Keratinocyte (primary cell): ENCODE results near the gene CCDC171. TPM values are rescaled to one million over a fixed set of nuclear protein-coding genes. Genes with fewer than 3 reads are reported as not detected.

Experiments used
- DNase-seq: peaks from one replicate; pipeline ENCODE4 v3.0.0-alpha.2; 2011; ENCODE audit warnings: low read depth, missing footprints, low spot score
- FAIRE-seq: peaks from 2 replicates; lab custom pipeline; 2011; peaks lifted over from hg19 to GRCh38; lab: Jason Lieb, UNC
- H2AFZ ChIP-seq: 2 replicates; pipeline ENCODE4 v1.6.0; 2012; ENCODE audit warnings: low read length, control low read depth, inconsistent platforms; ENCODE audit not compliant: control insufficient read depth
- H3K27ac ChIP-seq: 2 replicates; pipeline ENCODE4 v1.5.1; 2011; ENCODE audit warnings: low read length; ENCODE audit not compliant: control insufficient read depth, insufficient read depth
- H3K27me3 ChIP-seq: 3 replicates; pipeline ENCODE4 v1.6.0; 2011; ENCODE audit warnings: low read length; ENCODE audit not compliant: control insufficient read depth, insufficient read depth; ENCODE audit errors: extremely low read depth
- H3K36me3 ChIP-seq, 2 experiments: 2 replicates in 1 of 2; 3 replicates in 1 of 2; pipeline ENCODE4 v1.5.1; 2011; ENCODE audit warnings: low read length in 2 of 2, mild to moderate bottlenecking in 1 of 2; ENCODE audit not compliant: control insufficient read depth in 2 of 2, insufficient read depth in 2 of 2; ENCODE audit errors: extremely low read depth in 1 of 2
- H3K4me1 ChIP-seq: 3 replicates; pipeline ENCODE4 v1.5.1; 2011; ENCODE audit warnings: low read length; ENCODE audit not compliant: control insufficient read depth, insufficient read depth; ENCODE audit errors: extremely low read depth
- H3K4me2 ChIP-seq: 3 replicates; pipeline ENCODE4 v1.6.0; 2011; ENCODE audit warnings: low read depth, low read length; ENCODE audit not compliant: control insufficient read depth, insufficient read depth; ENCODE audit errors: extremely low read depth
- H3K4me3 ChIP-seq, 3 experiments: fragments of 200-600 bp in 1 of 3; sonication (generic) in 1 of 3; 2 replicates in 2 of 3; 3 replicates in 1 of 3; pipeline ENCODE4 v1.5.1; 2011 to 2016; ENCODE audit warnings: low read length in 3 of 3, mild to moderate bottlenecking in 3 of 3, control low read depth in 2 of 3, inconsistent platforms in 1 of 3, low read depth in 1 of 3, mixed read lengths in 1 of 3, mixed run types in 1 of 3, moderate library complexity in 1 of 3; ENCODE audit not compliant: control insufficient read depth in 2 of 3, insufficient read depth in 2 of 3; ENCODE audit errors: extremely low read depth in 1 of 3
- H3K79me2 ChIP-seq: 2 replicates; pipeline ENCODE4 v1.6.0; 2012; ENCODE audit warnings: low read length; ENCODE audit not compliant: control insufficient read depth, insufficient read depth
- H3K9ac ChIP-seq: 3 replicates; pipeline ENCODE4 v1.6.0; 2011; ENCODE audit warnings: low read length; ENCODE audit not compliant: control insufficient read depth, insufficient read depth; ENCODE audit errors: extremely low read depth
- H3K9me1 ChIP-seq: 3 replicates; pipeline ENCODE4 v1.6.0; 2011; ENCODE audit warnings: low read length; ENCODE audit not compliant: control insufficient read depth, insufficient read depth; ENCODE audit errors: extremely low read depth
- H3K9me3 ChIP-seq: 2 replicates; pipeline ENCODE4 v1.5.1; 2012; ENCODE audit warnings: low read depth, low read length; ENCODE audit not compliant: control insufficient read depth
- H4K20me1 ChIP-seq: 3 replicates; pipeline ENCODE4 v1.6.0; 2011; ENCODE audit warnings: low read length; ENCODE audit not compliant: control insufficient read depth, insufficient read depth; ENCODE audit errors: extremely low read depth
- CTCF ChIP-seq, 3 experiments: IDR thresholded peaks in 1 of 3; conservative IDR thresholded peaks in 1 of 3; optimal IDR thresholded peaks in 1 of 3; 2 replicates in 2 of 3; 3 replicates in 1 of 3; pipeline versions ENCODE3 to v1.5.1; 2011; ENCODE audit warnings: low read length in 3 of 3, mild to moderate bottlenecking in 3 of 3, moderate library complexity in 2 of 3, control low read depth in 1 of 3, inconsistent platforms in 1 of 3; ENCODE audit not compliant: insufficient read depth in 2 of 3; ENCODE audit errors: extremely low read depth in 1 of 3
- EZH2 ChIP-seq: IDR thresholded peaks from one replicate; pipeline ENCODE4 v1.6.1; 2012; ENCODE audit warnings: inconsistent platforms, mild to moderate bottlenecking, low read length, moderate library complexity
- dilution Hi-C: fragments of 300-500 bp; cut with MboI; formaldehyde crosslinking; loops from one replicate; pipeline ENCODE4 v1.7.0; 2020; ENCODE audit warnings: low sequenced_read_pairs; ENCODE audit not compliant: extremely low pct_ligation_motif_present
- polyA plus RNA-seq, 5 experiments: library from polyadenylated mRNA; depleted of rRNA in 3 of 5; stranded (reverse) in 3 of 5; stranded (forward) in 1 of 5; unstranded in 1 of 5; fragments of >200 nt; gene quantifications; 1 replicate in 1 of 5; 2 replicates in 3 of 5; 3 replicates in 1 of 5; pipeline versions ENCODE4 v1.2.1 to v1.2.3, GENCODE V29; 2011 to 2012; ENCODE audit warnings: missing spikeins in 2 of 5, low read depth in 1 of 5, low replicate concordance in 1 of 5

The CCDC171 gene
- polyA plus RNA-seq, 1 donor (not counting 4 experiments of a cell fraction or from before 2014, with no cell fraction given): 0.46 TPM

GRCh38 chr9:15729507-15729906 lies 176.7 kb downstream of the CCDC171 start:
- TF ChIP-seq CTCF (optimal IDR thresholded peaks at IDR 0.05 in 1 of 3, IDR thresholded peaks at IDR 0.05 in 1 of 3, conservative IDR thresholded peaks at IDR 0.05 in 1 of 3; ENCODE audit: extremely low read depth in 1 of 3, insufficient read depth in 2 of 3, low read length in 3 of 3) (no peak), EZH2 (no peak)
- no peak overlapping the region for H3K4me2 ChIP-seq
- H2AFZ ChIP-seq: no peak overlapping the region
- no peaks in the 10 kb centered on the region for H4K20me1 ChIP-seq
- H3K4me3 ChIP-seq: no peak overlapping the region
- H3K4me1 ChIP-seq: no peaks in the 10 kb centered on the region
- FAIRE-seq: no peak
- H3K9me1 ChIP-seq: no peaks in the 10 kb centered on the region
- H3K79me2 ChIP-seq: no peaks in the 10 kb centered on the region
- DNase-seq: no peak
- H3K27ac ChIP-seq: no peak overlapping the region
- H3K27me3 ChIP-seq: no peaks in the 10 kb centered on the region
- H3K9me3 ChIP-seq: no peaks in the 10 kb centered on the region
- no peak overlapping the region for H3K9ac ChIP-seq
- no peaks in the 10 kb centered on the region for H3K36me3 ChIP-seq
- dilution Hi-C loops: no loop called here

DNA sequence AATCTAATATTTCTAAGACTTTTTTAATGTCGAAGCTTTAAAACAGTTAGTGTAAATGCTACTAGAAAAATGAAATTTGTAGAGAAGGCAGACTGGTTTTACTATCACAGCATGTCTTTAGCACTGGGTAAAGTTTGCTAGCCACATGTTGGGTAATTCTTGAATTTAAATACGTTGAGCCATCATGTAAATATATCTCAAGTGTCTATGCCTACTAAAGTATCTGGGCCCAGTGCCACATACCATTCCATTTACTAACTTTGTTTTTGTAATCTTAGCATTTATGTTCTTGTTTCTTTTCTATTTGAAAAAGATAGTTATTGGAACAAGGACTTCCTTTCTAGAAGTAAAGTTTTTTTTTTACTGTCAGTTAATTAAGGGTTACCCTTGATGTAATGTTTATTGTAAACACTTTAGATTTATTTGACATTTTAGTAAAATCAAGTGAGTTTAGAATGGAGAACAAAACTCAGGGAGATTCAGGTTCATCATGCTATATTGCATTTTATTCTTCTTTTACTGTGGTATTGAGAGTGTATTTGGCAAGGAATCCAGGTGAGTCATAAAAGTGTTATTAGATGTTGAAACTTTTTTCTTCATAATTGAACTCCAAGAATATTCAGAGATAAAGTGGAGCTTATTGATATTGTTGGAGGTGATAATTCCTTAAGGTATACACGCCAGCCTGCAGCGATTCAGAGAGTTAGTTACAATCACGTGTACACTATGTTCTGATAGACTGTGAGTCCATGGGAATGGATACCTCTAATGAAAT lies 182.4 kb downstream of the CCDC171 start:
- H3K4me2 ChIP-seq: peak overlapping the region; percentile 81
- DNase-seq (peak; percentile 23), FAIRE-seq (peak; percentile 34)
- H3K79me2 ChIP-seq: no peaks in the 10 kb centered on the region
- H3K27me3 ChIP-seq: no peaks in the 10 kb centered on the region
- H3K27ac ChIP-seq: peak overlapping the region; percentile 60
- dilution Hi-C loops: no loop called here
- TF ChIP-seq EZH2: no peak
- no peaks in the 10 kb centered on the region for H3K9me3 ChIP-seq
- no peaks in the 10 kb centered on the region for H4K20me1 ChIP-seq
- no peak overlapping the region for H3K9ac ChIP-seq
- peak overlapping the region in 2 of 3 experiments; percentile 15 to 18 for H3K4me3 ChIP-seq
- H3K4me1 ChIP-seq: peaks cover 14% of the 10 kb centered on the region
- no peaks in the 10 kb centered on the region for H3K36me3 ChIP-seq
- no peak overlapping the region for H2AFZ ChIP-seq
- H3K9me1 ChIP-seq: no peaks in the 10 kb centered on the region
